ENCODE measurements around the gene KLKB1. TPM values are rescaled to one million over a fixed set of nuclear protein-coding genes. Genes with fewer than 3 reads are reported as not detected.

KLKB1 gene
- total RNA-seq, 2 experiments from 2014 or later: not detected

- ChIA-PET CTCF (ENCODE audit: unreplicated experiment) (no interaction called here), POLR2A (interaction anchor here (0.7 kb wide), 1 partner anchor 10 kb away, joined by 5 read pairs; no protein-coding TSS in a partner anchor)
- H3K27ac ChIP-seq (ENCODE audit: low read depth, low read length, poor library complexity, severe bottlenecking): no peak within 1 kb of the TSS
- H3K9me3 ChIP-seq (ENCODE audit: low read length): no peaks in the 10 kb centered on the region
- no peaks in the 10 kb centered on the region for H3K36me3 ChIP-seq (ENCODE audit: insufficient read depth, low read length)
- no peaks in the 10 kb centered on the region for H3K79me2 ChIP-seq (ENCODE audit: insufficient read depth, low read depth, low read length)
- no peak for DNase-seq (ENCODE audit: low spot score)
- H3K4me3 ChIP-seq (ENCODE audit: low read depth, low read length, poor library complexity, severe bottlenecking): no peak within 1 kb of the TSS
- intact Hi-C loops (cut with micrococcal nuclease; ENCODE audit: unreplicated experiment): no loop called here
- no TSS peak for BruUV-seq (replicated peaks)
- peaks cover 8% of the 10 kb centered on the region for H3K4me1 ChIP-seq (ENCODE audit: insufficient read depth, low read length, poor library complexity, severe bottlenecking)
- H3K4me2 ChIP-seq (ENCODE audit: low read length): no peak within 1 kb of the TSS
- H4K20me1 ChIP-seq (ENCODE audit: insufficient read depth, low read length): no peaks in the 10 kb centered on the region
- H2AFZ ChIP-seq (ENCODE audit: low read length): peak within 1 kb of the TSS; percentile 21; the same call in 1 of the 2 replicates
- TF ChIP-seq EZH2phosphoT487 (IDR thresholded peaks at IDR 0.05; ENCODE audit: borderline replicate concordance, low read depth, low read length) (no peak), CTCF (conservative IDR thresholded peaks at IDR 0.05; ENCODE audit: low read length) (no peak)
- H3K9me2 ChIP-seq (ENCODE audit: insufficient read depth, low read length): no peaks in the 10 kb centered on the region
Observed at GRCh38 chr4:186265683-186266652, 38.7 kb downstream of the KLKB1 start, which contains the start of gene F11. TSS of gene F11 (plus strand) at chr4:186266189. CDS start at chr4:186267137, 948 bp downstream.

DNA sequence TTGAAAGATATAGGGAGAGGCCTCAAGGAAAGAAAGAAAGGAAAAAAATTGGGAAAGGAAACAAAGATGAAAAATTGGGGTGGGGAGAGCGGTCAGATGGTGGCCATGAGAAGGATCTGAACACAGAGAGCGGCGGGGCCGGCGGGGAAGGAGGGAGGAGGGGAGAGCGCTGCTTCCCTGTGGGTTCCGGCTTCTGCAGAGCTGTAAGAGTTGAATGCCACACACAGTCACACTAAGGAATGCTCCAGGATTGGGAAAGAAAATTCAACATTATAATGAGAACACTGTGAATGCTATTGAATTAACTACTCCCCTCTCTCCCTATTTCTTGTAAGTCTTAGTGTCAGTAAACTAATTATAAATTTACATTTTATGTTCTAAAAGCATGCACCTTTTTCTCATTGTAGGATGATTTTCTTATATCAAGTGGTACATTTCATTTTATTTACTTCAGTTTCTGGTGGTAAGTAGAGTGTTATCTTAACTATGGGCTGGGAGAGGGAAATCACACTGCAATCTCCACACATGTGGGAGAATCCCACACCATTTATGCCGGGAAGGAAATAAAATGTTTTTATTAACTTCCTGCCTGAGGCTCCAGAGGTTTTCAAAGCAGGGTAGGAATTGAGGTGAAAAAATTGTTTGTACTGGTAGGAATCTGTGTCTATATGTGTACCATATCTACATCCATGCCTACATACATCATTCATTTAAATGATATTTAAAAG is 39.6 kb downstream of the KLKB1 start:
- ChIA-PET CTCF (ENCODE audit: unreplicated experiment) (no interaction called here), POLR2A (no interaction called here)
- no peak overlapping the region for H2AFZ ChIP-seq (ENCODE audit: low read length)
- no peaks in the 10 kb centered on the region for H3K79me2 ChIP-seq (ENCODE audit: insufficient read depth, low read depth, low read length)
- H3K4me2 ChIP-seq (ENCODE audit: low read length): no peak overlapping the region
- BruUV-seq (replicated peaks): no TSS peak
- no peaks in the 10 kb centered on the region for H4K20me1 ChIP-seq (ENCODE audit: insufficient read depth, low read length)
- intact Hi-C loops (cut with micrococcal nuclease; ENCODE audit: unreplicated experiment): no loop called here
- no peak for DNase-seq (ENCODE audit: low spot score)
- no peaks in the 10 kb centered on the region for H3K9me3 ChIP-seq (ENCODE audit: low read length)
- H3K36me3 ChIP-seq (ENCODE audit: insufficient read depth, low read length): no peaks in the 10 kb centered on the region
- TF ChIP-seq CTCF (conservative IDR thresholded peaks at IDR 0.05; ENCODE audit: low read length) (no peak), EZH2phosphoT487 (IDR thresholded peaks at IDR 0.05; ENCODE audit: borderline replicate concordance, low read depth, low read length) (no peak)
- no peak overlapping the region for H3K4me3 ChIP-seq (ENCODE audit: low read depth, low read length, poor library complexity, severe bottlenecking)
- no peaks in the 10 kb centered on the region for H3K9me2 ChIP-seq (ENCODE audit: insufficient read depth, low read length)
- H3K27ac ChIP-seq (ENCODE audit: low read depth, low read length, poor library complexity, severe bottlenecking): no peak overlapping the region
- peaks cover 8% of the 10 kb centered on the region for H3K4me1 ChIP-seq (ENCODE audit: insufficient read depth, low read length, poor library complexity, severe bottlenecking)

All from OCI-LY7 (cell line).